ENCODE measurements around the gene HS3ST3B1. TPM values are rescaled to one million over a fixed set of nuclear protein-coding genes. Genes with fewer than 3 reads are reported as not detected.

HS3ST3B1 gene
- total RNA-seq, 4 donors from 2014 or later: 4.3 to 30.1 (median 15.5) TPM

DNA sequence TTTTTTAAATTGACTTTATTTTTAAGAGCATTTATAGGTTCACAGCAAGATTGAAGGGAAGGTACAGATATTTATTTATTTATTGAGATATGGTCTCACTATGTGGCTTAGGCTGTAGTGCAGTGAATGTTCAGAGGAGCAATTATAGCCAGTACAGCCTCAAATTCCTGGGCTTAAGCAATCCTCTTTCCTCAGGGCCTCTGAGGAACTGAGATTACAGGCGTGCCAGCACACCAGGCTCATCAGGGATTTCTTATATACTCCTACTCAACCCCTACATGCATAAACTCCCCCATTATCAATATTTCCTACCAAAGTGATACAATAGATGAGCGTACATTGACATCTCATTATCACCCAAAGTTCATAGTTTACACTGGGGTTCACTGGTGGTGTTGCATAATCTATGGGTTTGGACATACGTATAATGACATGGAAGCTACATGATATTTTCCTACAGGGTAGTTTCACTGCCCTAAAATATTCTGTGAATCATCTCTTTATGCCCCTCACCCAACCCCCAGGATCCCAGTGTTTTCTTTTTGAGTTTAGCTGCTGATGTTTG, 33.5 kb downstream of the HS3ST3B1 start:
- DNase-seq (ENCODE audit: low spot score in 2 of 2): no peak
- WGBS, 2 donors: 83 to 86% methylated on average over 3 of the region's 3 CpGs
- no peak for TF ChIP-seq POLR2A (IDR thresholded peaks at IDR 0.05)
- TF ChIP-seq, protein P1, sequence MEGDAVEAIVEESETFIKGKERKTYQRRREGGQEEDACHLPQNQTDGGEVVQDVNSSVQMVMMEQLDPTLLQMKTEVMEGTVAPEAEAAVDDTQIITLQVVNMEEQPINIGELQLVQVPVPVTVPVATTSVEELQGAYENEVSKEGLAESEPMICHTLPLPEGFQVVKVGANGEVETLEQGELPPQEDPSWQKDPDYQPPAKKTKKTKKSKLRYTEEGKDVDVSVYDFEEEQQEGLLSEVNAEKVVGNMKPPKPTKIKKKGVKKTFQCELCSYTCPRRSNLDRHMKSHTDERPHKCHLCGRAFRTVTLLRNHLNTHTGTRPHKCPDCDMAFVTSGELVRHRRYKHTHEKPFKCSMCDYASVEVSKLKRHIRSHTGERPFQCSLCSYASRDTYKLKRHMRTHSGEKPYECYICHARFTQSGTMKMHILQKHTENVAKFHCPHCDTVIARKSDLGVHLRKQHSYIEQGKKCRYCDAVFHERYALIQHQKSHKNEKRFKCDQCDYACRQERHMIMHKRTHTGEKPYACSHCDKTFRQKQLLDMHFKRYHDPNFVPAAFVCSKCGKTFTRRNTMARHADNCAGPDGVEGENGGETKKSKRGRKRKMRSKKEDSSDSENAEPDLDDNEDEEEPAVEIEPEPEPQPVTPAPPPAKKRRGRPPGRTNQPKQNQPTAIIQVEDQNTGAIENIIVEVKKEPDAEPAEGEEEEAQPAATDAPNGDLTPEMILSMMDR (IDR thresholded peaks at IDR 0.05): no peak
- intact Hi-C loops (cut with DNase I; ENCODE audit: low total_unique reads): no loop called here
- no peak overlapping the region for H3K4me3 ChIP-seq (ENCODE audit: low read depth, poor library complexity, severe bottlenecking)

DNA sequence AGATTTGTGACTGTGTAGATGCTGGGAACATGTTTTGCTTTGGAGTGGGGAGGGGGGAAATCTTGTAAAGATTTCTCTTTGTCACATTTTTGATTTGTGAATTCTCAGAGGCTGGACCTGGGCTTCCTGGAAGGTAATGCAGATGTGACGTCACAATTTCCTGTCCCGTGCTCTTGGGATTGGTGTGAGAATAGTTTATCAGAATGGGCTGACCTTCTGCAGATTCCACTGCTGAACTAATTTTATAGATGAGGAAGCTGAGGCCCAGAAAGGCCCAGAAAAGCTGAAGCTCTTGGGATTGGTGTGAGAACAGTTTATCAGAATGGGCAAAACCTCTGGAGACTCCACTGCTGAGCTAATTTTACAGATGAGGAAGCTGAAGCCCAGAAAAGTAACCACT, 34.0 kb downstream of the HS3ST3B1 start:
- TF ChIP-seq, protein P1 (IDR thresholded peaks at IDR 0.05): no peak
- no peak for TF ChIP-seq POLR2A (IDR thresholded peaks at IDR 0.05)
- intact Hi-C loops (cut with DNase I; ENCODE audit: low total_unique reads): no loop called here
- no peak overlapping the region for H3K4me3 ChIP-seq (ENCODE audit: low read depth, poor library complexity, severe bottlenecking)
- WGBS, 2 donors: 67 to 71% methylated on average over 2 of the region's 2 CpGs
- DNase-seq (ENCODE audit: low spot score in 2 of 2): peak in 1 of 2 donors; percentile 2

DNA sequence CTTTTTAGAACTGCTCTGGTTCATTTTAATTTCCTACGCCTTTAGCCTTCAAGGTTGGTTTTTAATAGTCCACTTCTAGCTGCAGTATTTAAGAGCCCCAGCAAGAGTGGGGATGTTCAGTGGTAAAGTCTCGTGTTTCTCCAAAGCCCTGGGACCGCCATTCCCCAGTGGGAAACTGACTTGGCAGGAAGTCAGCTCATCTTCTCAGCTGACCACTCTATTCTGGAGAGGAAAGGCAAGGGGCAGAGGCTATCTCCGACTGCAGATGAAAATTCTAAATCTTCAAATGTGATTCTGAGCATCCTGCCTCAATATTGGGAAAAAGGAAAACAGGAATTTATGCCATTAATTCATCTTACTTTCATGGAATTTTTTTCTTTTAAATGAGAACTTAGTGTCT, 35.5 kb downstream of the HS3ST3B1 start:
- DNase-seq (ENCODE audit: low spot score in 2 of 2): peak in 1 of 2 donors; percentile 52
- 76 to 83% methylated on average over 4 of the region's 4 CpGs for WGBS, 2 donors
- intact Hi-C loops (cut with DNase I; ENCODE audit: low total_unique reads): no loop called here
- TF ChIP-seq, protein P1 (IDR thresholded peaks at IDR 0.05): no peak
- TF ChIP-seq POLR2A (IDR thresholded peaks at IDR 0.05): no peak
- H3K4me3 ChIP-seq (ENCODE audit: low read depth, poor library complexity, severe bottlenecking): no peak overlapping the region

DNA sequence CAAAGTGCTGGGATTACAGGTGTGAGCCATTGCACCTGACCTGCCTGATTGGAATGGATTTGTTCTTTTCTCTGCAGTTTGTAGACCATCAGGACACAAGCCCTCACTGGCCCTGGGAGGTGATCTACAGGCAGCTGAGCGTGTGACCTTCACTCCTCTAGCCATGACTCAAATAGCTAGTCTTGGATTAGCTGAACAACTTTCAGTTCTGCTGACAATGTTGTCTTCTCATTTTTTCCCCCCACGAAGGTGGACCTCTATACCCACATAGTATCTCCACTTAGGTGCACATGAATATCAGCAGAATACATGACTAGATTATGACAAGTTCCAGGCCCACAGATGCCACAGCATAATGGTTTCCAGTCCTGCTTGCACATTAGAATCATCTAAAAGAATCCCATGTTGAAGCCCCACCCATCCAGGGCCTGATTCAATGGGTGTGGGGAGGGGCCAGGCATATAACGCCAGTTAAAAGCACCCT, 36.8 kb downstream of the HS3ST3B1 start:
- intact Hi-C loops (cut with DNase I; ENCODE audit: low total_unique reads): no loop called here
- DNase-seq (ENCODE audit: low spot score in 2 of 2): no peak
- H3K4me3 ChIP-seq (ENCODE audit: low read depth, poor library complexity, severe bottlenecking): no peak overlapping the region
- TF ChIP-seq, protein P1 (IDR thresholded peaks at IDR 0.05): no peak
- no peak for TF ChIP-seq POLR2A (IDR thresholded peaks at IDR 0.05)
- 77 to 83% methylated on average over 3 of the region's 3 CpGs for WGBS, 2 donors

DNA sequence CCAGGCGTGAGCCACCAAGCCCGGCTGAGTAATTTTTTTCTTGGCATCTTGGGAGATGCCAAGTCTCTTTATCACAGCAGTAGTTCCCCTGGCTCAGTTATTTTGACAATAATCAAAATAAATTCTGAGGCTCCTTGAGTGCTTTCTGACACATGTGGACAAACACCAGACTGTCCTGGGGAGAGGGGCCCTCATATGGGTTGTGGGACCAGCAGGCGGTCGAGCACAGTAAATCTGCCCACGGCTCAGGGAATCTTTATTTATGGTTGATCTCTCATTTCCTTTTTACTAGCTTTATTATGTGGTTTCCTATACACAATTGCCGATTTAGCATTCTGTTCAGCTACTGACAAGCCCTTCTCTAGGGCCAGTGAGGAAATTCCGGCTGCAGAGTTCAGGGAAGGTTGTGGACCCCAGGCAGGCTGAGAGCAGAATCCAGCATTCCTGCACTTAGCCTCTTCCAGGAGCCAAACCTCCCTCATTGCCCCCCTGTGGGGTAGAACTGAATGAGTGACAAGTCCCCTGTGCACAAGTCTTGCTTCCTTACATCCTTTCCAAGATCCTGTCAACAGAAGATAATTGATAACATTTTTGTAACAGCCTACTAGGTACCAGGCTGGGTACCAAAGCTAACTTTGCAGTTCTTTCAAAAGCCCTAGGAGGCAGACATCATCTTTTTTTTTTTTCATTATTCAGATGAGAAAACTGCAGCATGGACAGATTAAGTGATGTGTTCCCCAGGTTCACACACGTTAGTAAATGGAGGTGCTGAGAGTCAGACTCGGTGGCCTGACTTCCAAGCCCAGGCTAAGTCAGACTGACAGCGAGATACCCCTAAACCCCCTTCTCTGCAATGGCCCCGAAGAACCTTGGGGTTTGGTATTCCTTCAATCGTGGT, 40.2 kb downstream of the HS3ST3B1 start:
- DNase-seq (ENCODE audit: low spot score in 2 of 2): peak in 1 of 2 donors; percentile 63
- no peak for TF ChIP-seq POLR2A (IDR thresholded peaks at IDR 0.05)
- TF ChIP-seq, protein P1 (IDR thresholded peaks at IDR 0.05): no peak
- intact Hi-C loops (cut with DNase I; ENCODE audit: low total_unique reads): no loop called here
- 59 to 67% methylated on average over 12 of the region's 12 CpGs for WGBS, 2 donors
- H3K4me3 ChIP-seq (ENCODE audit: low read depth, poor library complexity, severe bottlenecking): no peak overlapping the region
